ENCODE results near the gene SKI. TPM values are rescaled to one million over a fixed set of nuclear protein-coding genes. Genes with fewer than 3 reads are reported as not detected.

The SKI gene
- total and polyA plus RNA-seq, 9 of the 15 experiments (the other 6 are each of a cell fraction or from before 2014, with no cell fraction given) = 0.10 to 60.5 (median 4.6) TPM

- TF ChIP-seq GATA2 (CRISPR knock-in tag; IDR thresholded peaks at IDR 0.05) (no peak), RBM22 (IDR thresholded peaks at IDR 0.05; ENCODE audit: low read depth, low read length, poor library complexity, severe bottlenecking) (no peak), HNRNPLL (IDR thresholded peaks at IDR 0.05; ENCODE audit: low read depth, low read length, poor library complexity, severe bottlenecking) (peak; percentile 45), NR2F6 (CRISPR knock-in tag; IDR thresholded peaks at IDR 0.05) (no peak), BCLAF1 (IDR thresholded peaks at IDR 0.05; ENCODE audit: borderline replicate concordance in 1 of 2, control insufficient read depth in 1 of 2, low read depth in 2 of 2, low read length in 1 of 2) (no peak), ILF3 (IDR thresholded peaks at IDR 0.05; ENCODE audit: borderline replicate concordance) (no peak; the same call in 1 of the 2 replicates), ID3 (CRISPR knock-in tag; IDR thresholded peaks at IDR 0.05) (no peak), ID3 (tag; IDR thresholded peaks at IDR 0.05) (0 out of 2 replicates have a peak, but pooled peaks have one; percentile 33), MTA3 (IDR thresholded peaks at IDR 0.05; ENCODE audit: borderline replicate concordance) (peak; percentile 95), MECOM (CRISPR knock-in tag; IDR thresholded peaks at IDR 0.05) (no peak), MLX (CRISPR knock-in tag; conservative IDR thresholded peaks at IDR 0.05) (no peak), FOXM1 (IDR thresholded peaks at IDR 0.05; ENCODE audit: low read depth) (no peak), FOXM1 (CRISPR knock-in tag; IDR thresholded peaks at IDR 0.05; ENCODE audit: low read depth) (0 out of 2 replicates have a peak, but pooled peaks have one; percentile 58), BACH1 (tag; IDR thresholded peaks at IDR 0.05) (no peak), ELF4 (CRISPR knock-in tag; IDR thresholded peaks at IDR 0.05) (peak; percentile 56), ZKSCAN3 (CRISPR knock-in tag; IDR thresholded peaks at IDR 0.05) (no peak), SRSF7 (optimal IDR thresholded peaks at IDR 0.05; ENCODE audit: low read depth, low read length) (no peak), TEAD2 (tag; IDR thresholded peaks at IDR 0.05) (no peak), TAF7 (tag; IDR thresholded peaks at IDR 0.05) (no peak), GABPB1 (CRISPR knock-in tag; IDR thresholded peaks at IDR 0.05) (peak; percentile 84)
Observed at GRCh38 chr1:2194898-2195673, 33.0 kb upstream of the SKI start (continued).

Measured in K562 (cell line).